Dendritic cell treated with granulocyte-macrophage colony-stimulating factor and Interleukin-4, amounts not matched to agents 40 ng/mL and 50 ng/mL, for 4 days (primary cell): Measurements from ENCODE around the gene CYS1.

Experiments used
- H3K27ac Mint-ChIP-seq: one replicate; pipeline ENCODE4 v1.8.0; 2022; ENCODE audit warnings: mild to moderate bottlenecking, mixed read lengths
- H3K27me3 Mint-ChIP-seq: one replicate; pipeline ENCODE4 v1.8.0; 2022; ENCODE audit warnings: mild to moderate bottlenecking, mixed read lengths
- H3K36me3 Mint-ChIP-seq: one replicate; pipeline ENCODE4 v1.8.0; 2022; ENCODE audit warnings: low read depth, mixed read lengths
- H3K4me1 Mint-ChIP-seq: one replicate; pipeline ENCODE4 v1.8.0; 2022; ENCODE audit warnings: low read depth, mixed read lengths
- H3K4me3 Mint-ChIP-seq: one replicate; pipeline ENCODE4 v1.8.0; 2022; ENCODE audit warnings: mild to moderate bottlenecking, moderate library complexity, mixed read lengths
- H3K9me3 Mint-ChIP-seq: one replicate; pipeline ENCODE4 v1.8.0; 2022; ENCODE audit warnings: mixed read lengths
- intact Hi-C: fragments of 100-400 bp; cut with micrococcal nuclease; formaldehyde crosslinking; loops from one replicate; pipeline ENCODE4 v1.15.0; 2022

Gene CYS1

DNA sequence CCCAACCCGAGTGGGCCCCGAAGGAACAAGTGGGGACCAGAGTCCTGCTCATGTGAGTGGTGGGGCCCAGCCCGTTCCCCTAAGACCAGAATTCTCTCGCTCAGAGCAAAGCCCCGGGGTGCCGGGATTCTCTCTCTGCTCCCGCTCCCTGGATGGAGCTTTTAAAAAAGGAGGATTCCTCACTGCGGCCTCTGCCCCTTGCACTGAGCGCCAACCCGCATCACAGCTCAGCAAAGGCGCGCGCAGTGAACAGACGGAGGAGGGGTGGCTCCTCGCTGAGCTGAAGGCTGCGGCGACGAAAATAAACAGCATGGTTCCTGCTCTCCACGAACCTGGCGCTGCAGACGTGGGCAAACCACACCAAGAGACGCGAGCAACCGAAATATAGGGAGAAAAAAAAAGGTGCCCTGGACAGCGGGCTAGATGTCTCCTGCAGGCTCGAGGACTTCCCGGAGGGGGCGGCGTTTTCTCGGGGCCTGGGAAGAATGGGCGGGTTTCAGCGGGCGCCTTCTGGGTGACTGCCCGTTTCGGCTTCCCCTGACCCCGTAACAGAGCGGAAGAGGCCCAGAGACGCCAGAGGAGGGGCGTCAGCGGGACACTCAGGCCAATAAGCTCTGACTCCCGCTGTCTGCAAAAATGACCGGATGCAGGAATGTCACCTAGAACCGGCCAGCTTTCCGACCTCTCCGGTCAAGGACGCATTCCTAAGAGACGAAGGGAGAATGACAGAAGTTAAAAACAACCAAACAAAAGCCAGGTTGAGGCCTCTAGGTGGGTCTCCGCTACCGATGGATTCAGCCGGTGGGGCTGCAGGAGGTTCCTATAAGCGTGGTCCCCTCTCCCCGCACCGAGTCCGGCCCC, 37.7 kb downstream of the CYS1 start:
- intact Hi-C loops, result loop anchor here (2.0 kb wide), 1 partner anchor 52 kb away; no protein-coding TSS in a partner anchor
- peaks cover 80% of the 10 kb centered on the region for H3K4me1 Mint-ChIP-seq
- H3K27me3 Mint-ChIP-seq, result peaks cover 14% of the 10 kb centered on the region
- H3K4me3 Mint-ChIP-seq, result peak overlapping the region; percentile 85
- peaks cover 65% of the 10 kb centered on the region for H3K36me3 Mint-ChIP-seq
- H3K27ac Mint-ChIP-seq, result peak overlapping the region; percentile 91
- H3K9me3 Mint-ChIP-seq, result no peaks in the 10 kb centered on the region

DNA sequence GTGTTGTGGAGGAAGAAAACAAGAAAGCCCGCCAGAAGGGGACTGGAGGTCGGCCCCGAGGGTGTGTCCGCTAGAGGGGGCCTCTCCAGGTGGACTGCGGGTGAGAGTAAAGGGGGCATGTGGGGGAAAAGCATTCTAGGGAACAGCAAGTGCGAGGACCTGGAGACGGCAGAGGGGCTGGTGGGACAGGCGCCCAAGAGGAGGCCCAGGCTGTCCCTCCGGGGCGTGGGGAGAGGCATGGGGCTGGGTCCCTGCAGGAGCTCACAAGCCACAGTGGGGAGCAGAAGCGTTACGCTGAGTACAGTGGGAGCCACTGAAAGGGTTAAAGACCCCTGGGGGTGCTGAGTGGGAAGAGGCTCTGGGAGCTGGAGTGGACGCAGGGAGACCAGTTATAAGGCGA, 38.5 kb downstream of the CYS1 start:
- Mint-ChIP-seq H3K36me3 (peaks cover 57% of the 10 kb centered on the region), H3K4me1 (peaks cover 81% of the 10 kb centered on the region), H3K4me3 (peak overlapping the region; percentile 39), H3K27ac (peak overlapping the region; percentile 91), H3K27me3 (peaks cover 14% of the 10 kb centered on the region), H3K9me3 (no peaks in the 10 kb centered on the region)
- intact Hi-C loops, result loop anchor here (2.0 kb wide), 1 partner anchor 51 kb away; no protein-coding TSS in a partner anchor

DNA sequence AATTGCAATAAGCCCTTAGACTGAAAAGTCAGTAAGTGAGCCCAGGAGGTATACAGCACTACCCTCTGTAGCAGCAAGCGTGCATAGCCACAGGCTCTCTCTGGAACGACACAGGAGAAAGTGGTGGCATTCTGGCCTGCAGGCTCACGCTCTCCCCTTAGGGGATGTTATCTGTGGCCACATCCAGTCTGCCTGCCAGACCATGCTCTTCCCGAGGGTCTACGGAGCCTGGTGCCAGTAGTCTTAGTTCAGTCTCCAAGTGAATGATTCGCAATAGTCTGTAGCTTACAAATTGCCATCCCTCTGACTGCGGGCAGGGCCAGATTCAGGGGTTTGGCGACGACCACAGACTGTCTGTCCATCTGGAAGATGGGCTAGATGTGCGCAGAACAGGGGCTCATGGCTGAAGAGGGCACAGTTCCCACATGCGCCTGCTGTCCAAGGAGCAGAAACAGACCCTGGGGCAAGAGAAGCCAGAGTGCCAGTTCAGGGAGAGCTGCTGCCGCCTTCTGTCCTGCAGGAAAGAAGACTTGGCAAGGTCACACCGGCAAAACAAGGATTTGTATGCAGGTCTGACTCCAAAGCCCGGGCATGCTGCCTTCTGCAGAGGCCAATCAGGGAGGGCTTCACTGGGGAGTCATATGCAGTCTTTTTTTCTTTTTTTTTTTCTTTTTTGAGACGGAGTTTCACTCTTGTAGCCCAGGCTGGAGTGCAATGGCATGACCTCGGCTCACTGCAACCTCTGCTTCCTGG, 40.4 kb downstream of the CYS1 start:
- Mint-ChIP-seq H3K4me1 (peaks cover 83% of the 10 kb centered on the region), H3K36me3 (peaks cover 39% of the 10 kb centered on the region), H3K27ac (peak overlapping the region; percentile 58), H3K4me3 (no peak overlapping the region), H3K9me3 (no peaks in the 10 kb centered on the region), H3K27me3 (peaks cover 14% of the 10 kb centered on the region)
- intact Hi-C loops, result no loop called here

DNA sequence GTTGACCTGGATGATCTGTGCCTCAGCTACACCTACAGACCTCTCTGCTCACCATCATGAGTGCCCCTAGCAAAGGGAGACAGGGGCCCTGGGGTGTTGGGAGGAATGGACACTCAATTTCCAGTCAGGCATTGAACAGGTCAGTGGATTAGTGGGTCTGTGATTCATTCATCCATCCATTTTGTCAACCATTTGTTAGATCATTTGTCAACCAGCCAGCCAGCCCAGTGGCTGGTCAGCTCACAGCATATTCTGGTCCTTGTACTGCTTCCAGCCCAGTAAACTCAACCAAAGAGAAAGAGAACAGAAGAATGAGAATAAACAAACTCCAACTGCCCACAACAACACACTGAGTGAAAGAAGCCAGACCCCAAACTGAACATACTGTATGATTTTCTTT, 41.5 kb downstream of the CYS1 start:
- H3K36me3 Mint-ChIP-seq, result peaks cover 34% of the 10 kb centered on the region
- H3K9me3 Mint-ChIP-seq, result no peaks in the 10 kb centered on the region
- H3K27me3 Mint-ChIP-seq, result peaks cover 14% of the 10 kb centered on the region
- intact Hi-C loops, result no loop called here
- peaks cover 86% of the 10 kb centered on the region for H3K4me1 Mint-ChIP-seq
- no peak overlapping the region for H3K4me3 Mint-ChIP-seq
- H3K27ac Mint-ChIP-seq, result peak overlapping the region; percentile 99

DNA sequence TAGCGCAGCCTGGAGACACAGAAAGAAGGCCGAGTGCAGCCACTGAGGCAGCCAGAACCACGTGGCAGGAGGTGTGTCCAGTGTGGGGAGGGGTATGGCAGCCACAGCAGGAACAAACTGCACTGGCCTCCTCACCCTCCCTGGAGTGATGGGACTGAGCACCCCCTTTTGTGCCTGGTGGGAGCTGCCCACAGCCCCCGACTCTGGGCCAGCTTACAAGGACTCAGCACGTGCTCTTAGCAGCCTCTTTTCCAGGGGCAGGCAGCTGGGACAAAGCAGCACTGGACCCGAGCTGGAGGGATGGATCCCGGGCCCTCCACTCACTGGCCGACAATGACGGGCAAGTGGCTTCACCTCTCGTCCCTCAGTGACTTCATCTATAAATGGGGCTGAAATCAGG, 42.1 kb downstream of the CYS1 start:
- peaks cover 14% of the 10 kb centered on the region for H3K27me3 Mint-ChIP-seq
- H3K9me3 Mint-ChIP-seq, result no peaks in the 10 kb centered on the region
- intact Hi-C loops, result no loop called here
- peak overlapping the region; percentile 99 for H3K27ac Mint-ChIP-seq
- H3K4me1 Mint-ChIP-seq, result peaks cover 92% of the 10 kb centered on the region
- H3K36me3 Mint-ChIP-seq, result peaks cover 34% of the 10 kb centered on the region
- no peak overlapping the region for H3K4me3 Mint-ChIP-seq

- Mint-ChIP-seq H3K4me1 (peaks cover 94% of the 10 kb centered on the region), H3K27ac (peak overlapping the region; percentile 99), H3K4me3 (peak overlapping the region; percentile 56), H3K9me3 (no peaks in the 10 kb centered on the region), H3K36me3 (peaks cover 27% of the 10 kb centered on the region), H3K27me3 (peaks cover 9% of the 10 kb centered on the region)
- intact Hi-C loops, result loop anchor here (1.0 kb wide), 1 partner anchor 8 kb away; no protein-coding TSS in a partner anchor
These were observed 43.9 kb downstream of the CYS1 start for GRCh38 chr2:10036095-10036884.

- H3K9me3 Mint-ChIP-seq, result no peaks in the 10 kb centered on the region
- H3K27me3 Mint-ChIP-seq, result peaks cover 5% of the 10 kb centered on the region
- intact Hi-C loops, result loop anchor here (1.0 to 2.0 kb wide), 2 partner anchors 9 to 45 kb away; no protein-coding TSS in a partner anchor
- peaks cover 23% of the 10 kb centered on the region for H3K36me3 Mint-ChIP-seq
- peak overlapping the region; percentile 56 for H3K4me3 Mint-ChIP-seq
- peaks cover 95% of the 10 kb centered on the region for H3K4me1 Mint-ChIP-seq
- peak overlapping the region; percentile 99 for H3K27ac Mint-ChIP-seq
These were observed 44.6 kb downstream of the CYS1 start for GRCh38 chr2:10035633-10036032.

DNA sequence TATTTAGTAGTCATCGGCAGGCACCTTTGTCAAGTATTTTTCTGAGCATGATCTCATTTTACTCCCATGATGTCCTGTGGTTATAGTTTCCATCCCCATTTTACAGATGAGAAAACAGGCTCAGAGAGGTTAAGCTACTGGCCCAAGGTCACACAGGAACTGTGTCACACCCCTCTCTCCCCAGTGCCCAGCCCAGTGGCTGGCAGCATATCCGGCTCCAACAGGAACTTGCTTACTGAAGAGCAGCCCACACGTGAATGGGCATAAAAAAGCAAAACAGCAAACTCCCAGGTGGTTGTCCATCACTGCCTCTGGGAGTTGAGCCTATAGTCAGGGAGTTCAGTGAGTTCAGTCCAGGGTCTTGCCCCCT, 45.2 kb downstream of the CYS1 start:
- no peak overlapping the region for H3K4me3 Mint-ChIP-seq
- H3K9me3 Mint-ChIP-seq, result no peaks in the 10 kb centered on the region
- H3K27me3 Mint-ChIP-seq, result peaks cover under 1% of the 10 kb centered on the region
- intact Hi-C loops, result loop anchor here (2.0 kb wide), 1 partner anchor 44 kb away; no protein-coding TSS in a partner anchor
- H3K27ac Mint-ChIP-seq, result peak overlapping the region; percentile 99
- peaks cover 95% of the 10 kb centered on the region for H3K4me1 Mint-ChIP-seq
- peaks cover 21% of the 10 kb centered on the region for H3K36me3 Mint-ChIP-seq

GRCh38 chr2:10034333-10035052, 45.7 kb downstream of the CYS1 start:
- no peaks in the 10 kb centered on the region for H3K9me3 Mint-ChIP-seq
- H3K4me1 Mint-ChIP-seq, result peaks cover 96% of the 10 kb centered on the region

GRCh38 chr2:10033251-10034006, 46.8 kb downstream of the CYS1 start:
- Mint-ChIP-seq H3K27me3 (no peaks in the 10 kb centered on the region), H3K36me3 (peaks cover 15% of the 10 kb centered on the region), H3K4me1 (peaks cover 98% of the 10 kb centered on the region), H3K27ac (peak overlapping the region; percentile 99), H3K9me3 (no peaks in the 10 kb centered on the region), H3K4me3 (no peak overlapping the region)
- intact Hi-C loops, result loop anchor here (2.0 kb wide), 1 partner anchor 43 kb away; no protein-coding TSS in a partner anchor

More at GRCh38 chr2:10034333-10035052, 45.7 kb downstream of the CYS1 start:
- Mint-ChIP-seq H3K27me3 (no peaks in the 10 kb centered on the region), H3K27ac (peak overlapping the region; percentile 99), H3K4me3 (peak overlapping the region; percentile 59), H3K36me3 (peaks cover 21% of the 10 kb centered on the region)
- intact Hi-C loops, result loop anchor here (2.0 kb wide), 1 partner anchor 44 kb away; no protein-coding TSS in a partner anchor

DNA sequence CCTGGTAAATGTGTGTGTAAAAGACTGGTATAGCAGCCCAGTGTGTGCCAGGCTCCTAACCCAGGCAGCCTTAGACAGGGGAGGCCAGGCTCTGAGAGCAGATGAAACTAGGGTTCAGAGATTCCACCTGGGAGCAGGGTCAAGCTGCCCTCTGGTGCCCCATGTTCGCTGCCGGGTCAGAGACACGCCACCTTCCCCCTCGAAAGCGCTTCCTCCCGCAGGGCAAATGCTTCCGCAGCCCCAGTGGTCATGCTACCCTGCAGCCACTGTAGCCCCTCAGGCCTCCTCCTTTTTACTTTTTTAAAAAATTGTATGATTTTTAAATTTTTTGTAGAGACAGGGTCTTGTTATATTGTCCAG, 47.5 kb downstream of the CYS1 start:
- peaks cover 98% of the 10 kb centered on the region for H3K4me1 Mint-ChIP-seq
- no peaks in the 10 kb centered on the region for H3K9me3 Mint-ChIP-seq
- H3K27ac Mint-ChIP-seq, result peak overlapping the region; percentile 99
- no peaks in the 10 kb centered on the region for H3K27me3 Mint-ChIP-seq
- intact Hi-C loops, result no loop called here
- peak overlapping the region; percentile 21 for H3K4me3 Mint-ChIP-seq
- peaks cover 8% of the 10 kb centered on the region for H3K36me3 Mint-ChIP-seq

- H3K27me3 Mint-ChIP-seq, result no peaks in the 10 kb centered on the region
- H3K36me3 Mint-ChIP-seq, result peaks cover 5% of the 10 kb centered on the region
- H3K9me3 Mint-ChIP-seq, result no peaks in the 10 kb centered on the region
- H3K4me1 Mint-ChIP-seq, result peaks cover 98% of the 10 kb centered on the region
- H3K27ac Mint-ChIP-seq, result peak overlapping the region; percentile 99
- peak overlapping the region; percentile 50 for H3K4me3 Mint-ChIP-seq
- intact Hi-C loops, result no loop called here
These were observed 48.1 kb downstream of the CYS1 start for GRCh38 chr2:10031886-10032745.
